Measurements from ENCODE around the gene DSCAML1.

Gene DSCAML1

DNA sequence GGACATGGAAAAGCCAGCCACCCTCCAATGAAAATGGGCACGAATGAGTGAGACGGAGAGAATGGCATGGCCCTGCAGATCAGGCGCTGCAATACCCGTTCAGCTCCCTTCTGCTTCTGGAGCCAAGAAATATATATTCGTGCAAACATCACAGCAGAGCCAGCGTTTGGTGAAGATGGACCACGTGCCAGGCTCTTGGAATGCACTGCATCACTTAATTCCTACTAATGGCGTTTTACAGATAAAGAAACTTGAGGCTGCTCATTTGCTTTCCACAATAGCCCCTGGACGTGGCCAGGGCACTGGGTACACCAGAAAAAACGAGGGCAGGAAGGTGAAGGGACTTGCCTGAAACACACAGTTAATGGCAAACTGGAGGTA lies 29.2 kb upstream of the DSCAML1 start:
- no peak overlapping the region for H3K27ac Mint-ChIP-seq

DNA sequence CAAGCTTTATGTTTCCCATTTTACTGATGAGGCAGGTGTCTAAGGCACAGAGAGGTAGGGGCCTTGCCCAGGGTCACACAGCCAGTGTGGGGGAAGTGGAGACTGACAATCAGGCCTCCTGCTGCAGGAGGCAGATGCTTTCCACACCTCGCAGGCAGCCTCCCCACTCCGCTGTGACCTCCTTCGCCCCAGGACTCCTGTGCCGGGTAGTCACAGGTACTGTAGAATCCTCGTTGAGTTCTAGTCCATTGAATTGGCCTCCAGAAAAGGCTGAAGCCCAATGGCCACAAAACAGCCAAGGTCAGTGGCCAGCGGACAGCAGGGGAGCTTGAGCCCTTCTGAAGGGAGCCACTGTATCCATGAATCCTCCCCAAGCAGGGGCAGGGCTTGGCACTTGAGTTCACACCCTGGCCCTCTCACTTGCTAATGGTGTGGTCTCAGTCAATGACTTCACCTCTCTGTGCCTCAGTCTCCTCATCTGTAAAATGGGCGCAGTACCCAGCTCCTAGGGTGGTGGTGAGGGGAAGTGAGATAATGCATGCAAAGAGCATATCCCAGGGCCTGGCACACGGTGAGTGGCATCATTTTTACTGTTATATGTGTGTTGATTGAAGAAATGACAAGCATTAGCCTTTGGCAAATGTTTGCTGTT lies 28.6 kb upstream of the DSCAML1 start:
- no peak overlapping the region for H3K27ac Mint-ChIP-seq
- H3K27me3 Mint-ChIP-seq, result peaks cover 36% of the 10 kb centered on the region
- H3K9me3 Mint-ChIP-seq, result no peaks in the 10 kb centered on the region
- no peak overlapping the region for H3K4me3 Mint-ChIP-seq
- no peak for ATAC-seq
- no peaks in the 10 kb centered on the region for H3K36me3 Mint-ChIP-seq
- H3K4me1 Mint-ChIP-seq, result peaks cover 58% of the 10 kb centered on the region

More for the DNA sequence above, 29.2 kb upstream of the DSCAML1 start:
- Mint-ChIP-seq H3K27me3 (peaks cover 41% of the 10 kb centered on the region), H3K4me1 (peaks cover 63% of the 10 kb centered on the region), H3K36me3 (no peaks in the 10 kb centered on the region), H3K4me3 (no peak overlapping the region), H3K9me3 (no peaks in the 10 kb centered on the region)
- no peak for ATAC-seq

DNA sequence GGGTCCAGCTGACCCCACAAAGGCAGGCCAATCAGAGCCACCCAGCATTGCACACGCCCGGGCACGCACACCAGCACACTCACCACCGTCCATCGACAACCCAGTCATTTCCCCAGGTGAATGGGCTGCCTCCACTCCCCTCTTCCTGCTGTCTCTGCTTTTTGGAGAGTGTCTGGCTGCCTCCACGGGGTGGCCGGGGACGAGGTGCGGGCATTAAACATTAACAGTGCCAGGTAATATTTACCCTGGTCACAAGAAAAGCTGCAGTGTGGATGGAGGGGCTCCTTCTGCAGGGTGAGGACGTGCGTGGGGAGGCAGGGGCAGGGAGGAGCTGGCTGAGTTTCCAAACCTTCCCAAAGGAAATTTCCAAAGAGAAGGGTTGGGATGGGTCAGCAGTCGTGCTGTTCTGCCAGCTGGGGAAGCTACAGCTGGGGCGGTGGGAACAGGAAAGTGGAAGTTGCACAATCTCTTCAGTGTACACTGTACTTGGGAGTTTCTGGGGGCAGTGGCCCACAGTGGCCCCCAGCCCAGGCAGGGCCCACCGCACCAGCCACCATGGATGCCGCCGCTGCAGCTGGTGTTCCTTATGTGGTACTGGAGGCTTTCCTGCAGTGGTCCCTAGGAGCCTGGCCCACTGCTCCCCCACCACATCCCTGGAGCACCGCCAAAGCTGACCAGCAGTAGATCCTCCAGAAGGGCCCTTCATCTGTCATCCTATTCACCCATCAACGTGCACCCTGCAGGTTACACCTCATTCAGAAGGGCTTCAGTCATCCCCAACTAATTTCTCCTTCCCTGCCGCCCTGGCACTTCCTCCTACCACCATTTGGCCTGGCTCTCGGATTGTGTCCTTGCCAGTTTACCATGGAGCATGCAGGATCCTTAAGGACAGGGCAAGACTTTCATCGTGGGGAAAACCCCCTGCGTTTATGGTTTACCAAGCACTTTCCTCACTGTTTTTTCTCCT lies 27.8 kb upstream of the DSCAML1 start, which contains the start of gene FXYD2:
Gene FXYD2 (minus strand): TSS at position 174 of the 967 bp plus-strand sequence. CDS start 66 bp downstream, at position 108.
- peaks cover 28% of the 10 kb centered on the region for H3K27me3 Mint-ChIP-seq
- peak within 1 kb of the TSS; percentile 65 for H3K27ac Mint-ChIP-seq
- H3K4me3 Mint-ChIP-seq, result no peak within 1 kb of the TSS
- H3K4me1 Mint-ChIP-seq, result peaks cover 55% of the 10 kb centered on the region
- H3K9me3 Mint-ChIP-seq, result no peaks in the 10 kb centered on the region
- no peaks in the 10 kb centered on the region for H3K36me3 Mint-ChIP-seq
- no peak for ATAC-seq

- no peak for ATAC-seq
- Mint-ChIP-seq H3K27me3 (peaks cover 28% of the 10 kb centered on the region), H3K36me3 (no peaks in the 10 kb centered on the region), H3K4me1 (peaks cover 54% of the 10 kb centered on the region), H3K27ac (peak overlapping the region; percentile 65), H3K9me3 (no peaks in the 10 kb centered on the region), H3K4me3 (no peak overlapping the region)
Measured at GRCh38 chr11:117823946-117824420, 27.0 kb upstream of the DSCAML1 start.

GRCh38 chr11:117823294-117823945 lies 26.4 kb upstream of the DSCAML1 start:
- Mint-ChIP-seq H3K36me3 (no peaks in the 10 kb centered on the region), H3K4me3 (no peak overlapping the region), H3K4me1 (peaks cover 54% of the 10 kb centered on the region), H3K27me3 (peaks cover 28% of the 10 kb centered on the region), H3K27ac (no peak overlapping the region), H3K9me3 (no peaks in the 10 kb centered on the region)
- peak; percentile 7 for ATAC-seq

- Mint-ChIP-seq H3K4me3 (no peak overlapping the region), H3K27me3 (peaks cover 28% of the 10 kb centered on the region), H3K36me3 (no peaks in the 10 kb centered on the region), H3K9me3 (no peaks in the 10 kb centered on the region), H3K4me1 (peaks cover 54% of the 10 kb centered on the region), H3K27ac (peak overlapping the region; percentile 34)
- ATAC-seq, result no peak
Measured at GRCh38 chr11:117822074-117823033, 25.3 kb upstream of the DSCAML1 start.

- Mint-ChIP-seq H3K27ac (peak overlapping the region; percentile 34), H3K27me3 (peaks cover 20% of the 10 kb centered on the region)
Measured at GRCh38 chr11:117821431-117821830, 24.4 kb upstream of the DSCAML1 start.

GRCh38 chr11:117820516-117820915 lies 23.5 kb upstream of the DSCAML1 start:
- no peak for ATAC-seq
- Mint-ChIP-seq H3K4me3 (no peak overlapping the region), H3K9me3 (no peaks in the 10 kb centered on the region), H3K27ac (peak overlapping the region; percentile 97), H3K4me1 (peaks cover 66% of the 10 kb centered on the region), H3K27me3 (peaks cover 16% of the 10 kb centered on the region), H3K36me3 (no peaks in the 10 kb centered on the region)

More at GRCh38 chr11:117821431-117821830, 24.4 kb upstream of the DSCAML1 start:
- Mint-ChIP-seq H3K4me3 (no peak overlapping the region), H3K4me1 (peaks cover 57% of the 10 kb centered on the region), H3K36me3 (no peaks in the 10 kb centered on the region), H3K9me3 (no peaks in the 10 kb centered on the region)
- ATAC-seq, result no peak

DNA sequence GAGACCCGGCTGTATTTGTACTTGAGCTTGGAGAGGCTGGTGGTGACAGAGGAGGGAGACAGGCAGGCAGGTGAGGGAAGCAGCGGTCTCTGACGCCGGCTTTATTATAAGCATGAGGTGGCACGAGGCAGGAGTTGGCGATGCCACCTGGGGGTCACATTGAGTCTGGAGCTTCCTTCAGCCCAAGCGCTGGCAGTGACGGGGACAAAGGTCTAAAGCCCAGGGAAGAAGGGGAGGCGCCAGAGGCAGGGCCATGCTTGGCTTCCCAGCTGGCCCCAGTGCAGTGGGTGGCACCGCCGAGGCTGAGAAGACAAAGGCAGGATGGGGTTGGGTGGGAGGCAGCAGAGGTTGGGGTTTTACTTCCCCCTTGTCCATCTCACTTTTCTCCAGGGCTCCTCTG lies 23.1 kb upstream of the DSCAML1 start:
- no peaks in the 10 kb centered on the region for H3K9me3 Mint-ChIP-seq
- H3K27ac Mint-ChIP-seq, result peak overlapping the region; percentile 97
- H3K4me1 Mint-ChIP-seq, result peaks cover 70% of the 10 kb centered on the region
- ATAC-seq, result no peak
- no peak overlapping the region for H3K4me3 Mint-ChIP-seq
- no peaks in the 10 kb centered on the region for H3K36me3 Mint-ChIP-seq
- H3K27me3 Mint-ChIP-seq, result peaks cover 12% of the 10 kb centered on the region

DNA sequence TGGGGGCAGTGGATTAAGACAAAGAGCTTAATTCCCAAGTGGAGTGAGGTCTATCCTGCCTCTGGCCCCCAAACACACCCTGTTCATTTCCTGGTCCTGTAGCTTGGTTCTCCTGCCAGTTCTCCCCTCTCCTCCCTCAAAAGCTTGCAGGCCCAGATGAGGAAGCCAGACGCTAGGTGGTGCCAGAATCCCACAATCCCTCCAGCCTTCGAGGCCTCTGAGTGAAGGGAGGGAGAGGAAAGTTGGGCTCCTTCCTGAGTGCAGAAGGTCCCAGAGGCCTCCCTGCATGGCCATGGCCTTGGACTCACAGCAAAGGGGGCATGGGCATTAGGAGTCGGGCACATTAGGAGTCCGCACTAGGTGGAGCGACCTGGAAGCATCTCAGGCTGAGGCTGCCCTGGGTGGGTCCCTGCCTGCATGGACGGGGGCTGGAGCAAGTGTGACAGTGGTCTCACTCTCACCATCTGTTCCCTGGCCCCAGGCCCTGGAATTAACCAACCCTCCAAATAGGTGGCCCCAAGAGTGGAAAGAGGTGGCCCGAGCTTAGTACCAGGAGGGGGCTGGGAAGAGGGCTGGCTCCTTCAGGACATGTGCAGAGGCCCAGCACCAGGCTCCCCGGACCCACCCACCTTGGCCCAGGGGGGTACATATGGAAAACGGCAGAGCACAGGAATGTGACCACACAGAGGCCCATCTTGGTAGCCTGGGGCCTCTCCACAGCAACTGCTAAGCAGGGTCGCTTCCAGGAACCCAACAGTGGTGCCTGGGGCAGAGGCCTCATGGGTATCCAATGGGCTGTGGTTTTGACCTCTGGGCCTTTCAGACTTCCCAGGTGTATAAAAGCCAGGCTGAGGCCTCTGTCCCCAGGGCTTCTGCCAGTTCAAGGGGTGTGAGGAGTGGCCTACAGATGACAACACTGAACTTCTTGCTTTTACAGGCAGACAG lies 22.4 kb upstream of the DSCAML1 start:
- Mint-ChIP-seq H3K9me3 (no peaks in the 10 kb centered on the region), H3K27ac (peak overlapping the region; percentile 97), H3K4me1 (peaks cover 75% of the 10 kb centered on the region), H3K4me3 (no peak overlapping the region), H3K27me3 (peaks cover 5% of the 10 kb centered on the region), H3K36me3 (no peaks in the 10 kb centered on the region)
- no peak for ATAC-seq

DNA sequence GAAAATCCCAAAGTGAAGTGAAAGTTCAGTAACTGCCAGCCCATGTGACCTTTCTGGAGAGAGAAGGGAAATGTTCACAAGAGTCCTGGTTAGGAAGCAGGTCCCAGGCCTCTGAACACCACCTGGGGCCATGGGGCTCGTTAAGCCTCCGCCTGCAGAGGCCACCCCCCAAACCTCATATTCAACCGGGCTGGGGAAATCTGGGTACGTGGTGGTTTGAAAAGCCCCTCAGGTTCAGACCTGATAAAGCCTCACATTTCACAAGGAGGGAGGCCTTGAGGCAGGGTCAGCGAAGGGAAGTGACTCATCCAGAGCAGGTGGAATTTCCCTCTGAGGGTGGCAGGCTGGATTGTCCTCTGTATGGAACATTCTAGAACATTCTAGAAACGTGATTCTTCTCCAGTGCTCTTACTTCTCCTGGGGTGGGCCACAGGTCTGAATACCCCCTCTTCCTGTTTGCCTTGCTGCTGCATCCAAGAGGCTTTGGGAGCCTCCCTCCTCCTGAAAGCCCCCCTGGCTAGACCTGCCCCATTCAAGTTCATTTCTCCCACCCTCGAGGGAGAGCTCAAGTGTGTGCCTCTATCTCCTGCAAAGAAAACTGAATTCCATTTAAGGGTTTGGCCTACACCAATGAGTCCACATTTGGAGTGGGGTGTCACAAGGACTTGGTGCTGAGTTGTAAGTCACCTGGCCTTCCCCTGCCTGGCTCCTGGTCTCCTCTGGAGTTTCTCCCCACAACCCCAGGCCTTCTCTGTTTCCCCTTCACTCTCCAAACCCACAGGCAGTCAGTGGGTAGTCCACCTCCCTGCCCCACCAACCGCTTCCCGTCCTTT lies 21.2 kb upstream of the DSCAML1 start:
- peaks cover 78% of the 10 kb centered on the region for H3K4me1 Mint-ChIP-seq

DNA sequence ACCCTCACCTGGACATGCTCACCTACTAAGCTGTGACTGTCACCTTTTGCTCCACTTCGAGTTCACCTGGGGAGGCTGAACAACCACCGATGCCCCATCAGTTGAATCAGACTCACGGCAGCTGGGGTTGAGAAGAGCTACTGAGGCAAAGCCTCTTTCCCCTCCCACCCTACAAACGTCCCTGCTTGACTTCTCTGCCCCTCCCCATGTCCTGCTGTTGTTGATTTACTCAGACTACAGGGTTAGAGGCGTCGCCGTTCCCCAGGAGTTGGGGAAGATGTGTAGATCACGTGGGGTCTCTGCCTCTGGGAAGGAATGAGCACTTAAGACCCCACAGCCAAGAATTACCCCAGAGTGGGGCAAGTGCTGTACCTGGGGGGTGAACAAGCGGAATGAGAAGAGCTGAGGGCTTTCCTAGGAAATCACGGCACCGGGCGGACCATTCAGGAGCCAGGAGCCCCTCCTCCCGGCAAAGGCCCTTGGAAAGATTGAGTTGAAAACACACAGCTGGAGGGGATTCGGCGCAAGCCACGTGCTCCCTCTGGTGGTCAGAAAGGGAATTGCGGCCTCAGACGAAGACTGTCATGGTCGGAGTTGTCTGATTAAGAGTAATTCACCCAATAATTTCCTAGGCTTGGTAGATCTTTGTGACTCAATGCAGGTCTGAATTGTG lies 20.5 kb upstream of the DSCAML1 start:
- Mint-ChIP-seq H3K4me1 (peaks cover 83% of the 10 kb centered on the region), H3K36me3 (no peaks in the 10 kb centered on the region), H3K27me3 (no peaks in the 10 kb centered on the region), H3K27ac (peak overlapping the region; percentile 97), H3K4me3 (peak overlapping the region; percentile 82), H3K9me3 (no peaks in the 10 kb centered on the region)
- peak; percentile 58 for ATAC-seq

More for the DNA sequence above, 21.2 kb upstream of the DSCAML1 start:
- no peaks in the 10 kb centered on the region for H3K36me3 Mint-ChIP-seq
- no peaks in the 10 kb centered on the region for H3K9me3 Mint-ChIP-seq
- H3K27ac Mint-ChIP-seq, result peak overlapping the region; percentile 97
- peak; percentile 57 for ATAC-seq
- H3K27me3 Mint-ChIP-seq, result no peaks in the 10 kb centered on the region
- no peak overlapping the region for H3K4me3 Mint-ChIP-seq
